GM19372 (cell line): ENCODE results near the gene EMC9.
A peak's percentile ranks its signal among the peaks of the same experiment; 100 is the strongest.

Experiments
- ATAC-seq: cut with Tn5 transposase; IDR thresholded peaks from one replicate; pipeline ENCODE4 v1.9.1; 2021; ENCODE audit warnings: mild to moderate bottlenecking, low read depth, moderate library complexity; ENCODE audit not compliant: unreplicated experiment

EMC9 gene

GRCh38 chr14:24093901-24094840 lies 47.2 kb downstream of the EMC9 start, which contains the start of gene PCK2:
Gene PCK2 (plus strand): TSS chr14:24094311. CDS start chr14:24094406, 95 bp downstream.
- ATAC-seq, result peak; percentile 47

GRCh38 chr14:24093207-24093900 lies 48.0 kb downstream of the EMC9 start:
- no peak for ATAC-seq

GRCh38 chr14:24092505-24093206 lies 48.7 kb downstream of the EMC9 start:
- no peak for ATAC-seq

GRCh38 chr14:24092110-24092504 lies 49.3 kb downstream of the EMC9 start:
- ATAC-seq, result no peak

- no peak for ATAC-seq
These were observed 51.5 kb downstream of the EMC9 start for GRCh38 chr14:24089890-24090289.
